ENCODE results near the gene KRTAP4-9. TPM values are rescaled to one million over a fixed set of nuclear protein-coding genes. Genes with fewer than 3 reads are reported as not detected.

KRTAP4-9 gene
- total RNA-seq, 1 donor from 2014 or later, result not detected

DNA sequence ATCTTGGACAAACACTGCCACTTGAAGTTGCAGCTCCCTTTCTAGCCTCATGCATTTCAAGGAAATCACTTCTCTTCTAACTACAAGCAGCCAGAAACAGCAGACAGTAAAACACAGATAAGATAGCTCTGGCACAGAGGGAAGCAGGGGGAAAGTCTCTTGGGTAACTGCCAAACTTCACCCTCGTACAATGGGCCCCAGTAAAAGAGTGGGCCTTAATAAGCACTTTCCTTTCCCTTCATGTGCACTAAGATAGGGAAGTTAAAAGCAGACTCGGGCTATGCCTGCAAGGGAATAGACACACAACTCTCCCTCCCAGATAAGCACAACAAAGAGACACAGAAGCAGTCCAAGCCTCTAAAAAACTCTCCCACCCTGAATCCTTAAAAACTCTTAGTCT lies 48.7 kb downstream of the KRTAP4-9 start:
- TF ChIP-seq CTCF (IDR thresholded peaks at IDR 0.05), result no peak
- H3K4me3 Mint-ChIP-seq (ENCODE audit: unreplicated experiment), result no peak overlapping the region
- H3K9me3 Mint-ChIP-seq (ENCODE audit: low read depth), result peaks cover 4% of the 10 kb centered on the region
- no peaks in the 10 kb centered on the region for H3K36me3 Mint-ChIP-seq (ENCODE audit: low read depth)
- H3K27me3 Mint-ChIP-seq (ENCODE audit: low read depth), result peaks cover 5% of the 10 kb centered on the region
- H3K27ac Mint-ChIP-seq (ENCODE audit: unreplicated experiment), result no peak overlapping the region
- no peak for DNase-seq (ENCODE audit: low spot score)
- no peaks in the 10 kb centered on the region for H3K4me1 Mint-ChIP-seq (ENCODE audit: low read depth)

Other genes with a start within 250 kb of the KRTAP4-9 start
- gene KRT12, start 238.2 kb upstream of the KRTAP4-9 start, total RNA-seq, result not detected in 3 replicates
- not detected in 3 replicates for gene KRT20, start 220.1 kb upstream of the KRTAP4-9 start, total RNA-seq
- gene KRT23, start 167.7 kb upstream of the KRTAP4-9 start, total RNA-seq, result not detected in 3 replicates
- gene KRT39, start 138.4 kb upstream of the KRTAP4-9 start, total RNA-seq, result not detected in 3 replicates
- gene KRT40, start 121.1 kb upstream of the KRTAP4-9 start, total RNA-seq, result not detected in 3 replicates
- not detected in 3 replicates for gene KRTAP3-3, start 111.2 kb upstream of the KRTAP4-9 start, total RNA-seq
- gene KRTAP3-2, start 105.5 kb upstream of the KRTAP4-9 start, total RNA-seq, result not detected in 3 replicates
- gene KRTAP3-1, start 96.3 kb upstream of the KRTAP4-9 start, total RNA-seq, result not detected in 3 replicates
- gene KRTAP1-5, start 78.2 kb upstream of the KRTAP4-9 start, total RNA-seq, result not detected in 3 replicates
- gene KRTAP1-4, start 75.2 kb upstream of the KRTAP4-9 start, total RNA-seq, result not detected in 3 replicates
- not detected in 3 replicates for gene KRTAP1-3, start 70.5 kb upstream of the KRTAP4-9 start, total RNA-seq
- gene KRTAP1-1, start 63.9 kb upstream of the KRTAP4-9 start, total RNA-seq, result not detected in 3 replicates
- not detected in 3 replicates for gene KRTAP2-1, start 58.1 kb upstream of the KRTAP4-9 start, total RNA-seq
- not detected in 3 replicates for gene KRTAP2-2, start 50.2 kb upstream of the KRTAP4-9 start, total RNA-seq
- not detected in 3 replicates for gene KRTAP2-3, start 45.3 kb upstream of the KRTAP4-9 start, total RNA-seq
- gene KRTAP2-4, start 39.5 kb upstream of the KRTAP4-9 start, total RNA-seq, result not detected in 3 replicates
- not detected in 3 replicates for gene KRTAP4-7, start 21.2 kb upstream of the KRTAP4-9 start, total RNA-seq
- not detected in 3 replicates for gene KRTAP4-8, start 7.2 kb upstream of the KRTAP4-9 start, total RNA-seq
- not detected in 3 replicates for gene KRTAP4-16, start 3.2 kb upstream of the KRTAP4-9 start, total RNA-seq
- not detected in 3 replicates for gene KRTAP4-11, start 13.0 kb downstream of the KRTAP4-9 start, total RNA-seq
- not detected in 3 replicates for gene KRTAP4-12, start 18.8 kb downstream of the KRTAP4-9 start, total RNA-seq
- gene KRTAP4-6, start 35.2 kb downstream of the KRTAP4-9 start, total RNA-seq, result not detected in 3 replicates
- gene KRTAP4-5, start 44.4 kb downstream of the KRTAP4-9 start, total RNA-seq, result not detected in 3 replicates
- not detected in 3 replicates for gene KRTAP4-4, start 55.4 kb downstream of the KRTAP4-9 start, total RNA-seq
- gene KRTAP4-3, start 62.8 kb downstream of the KRTAP4-9 start, total RNA-seq, result not detected in 3 replicates
- not detected in 3 replicates for gene KRTAP4-2, start 72.8 kb downstream of the KRTAP4-9 start, total RNA-seq
- gene KRTAP4-1, start 79.5 kb downstream of the KRTAP4-9 start, total RNA-seq, result not detected in 3 replicates
- gene KRTAP9-1, start 84.5 kb downstream of the KRTAP4-9 start, total RNA-seq, result not detected in 3 replicates
- gene KRTAP9-2, start 121.3 kb downstream of the KRTAP4-9 start, total RNA-seq, result not detected in 3 replicates
- gene KRTAP9-3, start 127.1 kb downstream of the KRTAP4-9 start, total RNA-seq, result not detected in 3 replicates
- not detected in 3 replicates for gene KRTAP9-8, start 132.6 kb downstream of the KRTAP4-9 start, total RNA-seq
- gene KRTAP9-4, start 144.3 kb downstream of the KRTAP4-9 start, total RNA-seq, result not detected in 3 replicates
- not detected in 3 replicates for gene KRTAP9-9, start 150.0 kb downstream of the KRTAP4-9 start, total RNA-seq
- gene KRTAP9-6, start 160.0 kb downstream of the KRTAP4-9 start, total RNA-seq, result not detected in 3 replicates
- not detected in 3 replicates for gene KRTAP9-7, start 170.3 kb downstream of the KRTAP4-9 start, total RNA-seq
- gene KRTAP29-1, start 197.5 kb downstream of the KRTAP4-9 start, total RNA-seq, result not detected in 3 replicates
- gene KRTAP16-1, start 203.9 kb downstream of the KRTAP4-9 start, total RNA-seq, result not detected in 3 replicates
- gene KRTAP17-1, start 210.3 kb downstream of the KRTAP4-9 start, total RNA-seq, result not detected in 3 replicates
- not detected in 3 replicates for gene KRT33A, start 245.4 kb downstream of the KRTAP4-9 start, total RNA-seq

Measured in chondrocyte (in vitro differentiated cells).